Coronary artery (tissue), 2 donors: ENCODE measurements around the gene PAPPA2.
"Not testable (repeated sequence)": the region's sequence is repeated elsewhere in the genome, so short reads cannot be mapped to it uniquely, and the experiment has no call there.

Experiments
- DNase-seq: peaks from one replicate; pipeline ENCODE4 v3.0.0-alpha.2; 2017; ENCODE audit warnings: low spot score
- H3K27ac ChIP-seq, 2 donors: fragments of 200-600 bp; sonication (generic); one replicate each; pipeline ENCODE4 v1.5.1; 2016 to 2019
- H3K4me3 ChIP-seq: fragments of 200-600 bp; sonication (generic); 2 replicates; pipeline ENCODE4 v1.5.1; 2016; ENCODE audit warnings: mild to moderate bottlenecking, moderate library complexity
- CTCF ChIP-seq: fragments of 200-600 bp; sonication (generic); IDR thresholded peaks from one replicate; pipeline ENCODE4 v1.5.1; 2019; ENCODE audit warnings: antibody characterized with exemption

PAPPA2 gene

DNA sequence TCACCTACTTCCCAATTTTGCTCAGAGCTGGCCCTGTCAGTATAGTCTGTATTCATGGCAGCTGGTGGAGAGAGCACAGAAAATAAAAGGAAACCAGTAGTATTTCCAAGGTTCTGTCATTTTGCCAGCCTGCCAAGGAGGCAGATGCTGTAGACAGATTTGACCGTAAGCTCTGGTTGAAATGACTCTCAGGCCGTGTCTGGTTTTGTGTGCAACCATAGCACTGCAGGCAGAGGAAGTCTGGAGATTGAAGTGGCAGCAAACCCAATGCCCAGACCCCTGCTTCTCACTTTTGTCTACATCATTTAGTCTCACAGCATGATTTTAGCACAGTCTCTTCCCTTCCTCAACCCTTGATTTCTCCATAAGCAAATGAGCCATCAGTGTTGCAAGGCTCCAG lies 291.7 kb downstream of the PAPPA2 start:
- H3K4me3 ChIP-seq = no peak overlapping the region
- no peak overlapping the region for H3K27ac ChIP-seq
- DNase-seq = no peak
- TF ChIP-seq CTCF = no peak

DNA sequence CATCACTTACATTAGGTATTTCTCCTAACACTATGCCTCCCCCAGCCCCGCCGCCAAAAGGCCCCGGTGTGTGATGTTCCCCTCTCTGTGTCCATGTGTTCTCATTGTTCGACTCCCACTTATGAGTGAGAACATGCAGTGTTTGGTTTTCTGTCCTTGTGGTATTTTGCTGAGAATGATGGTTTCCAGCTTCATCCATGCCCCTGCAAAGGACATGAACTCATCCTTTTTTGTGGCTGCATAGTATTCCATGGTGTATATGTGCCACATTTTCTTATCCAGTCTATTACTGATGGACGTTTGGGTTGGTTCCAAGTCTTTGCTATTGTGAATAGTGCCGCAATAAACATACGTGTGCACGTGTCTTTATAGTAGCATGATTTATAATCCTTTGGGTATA lies 293.8 kb downstream of the PAPPA2 start:
- not testable (repeated sequence) for H3K27ac ChIP-seq, DNase-seq, H3K4me3 ChIP-seq

DNA sequence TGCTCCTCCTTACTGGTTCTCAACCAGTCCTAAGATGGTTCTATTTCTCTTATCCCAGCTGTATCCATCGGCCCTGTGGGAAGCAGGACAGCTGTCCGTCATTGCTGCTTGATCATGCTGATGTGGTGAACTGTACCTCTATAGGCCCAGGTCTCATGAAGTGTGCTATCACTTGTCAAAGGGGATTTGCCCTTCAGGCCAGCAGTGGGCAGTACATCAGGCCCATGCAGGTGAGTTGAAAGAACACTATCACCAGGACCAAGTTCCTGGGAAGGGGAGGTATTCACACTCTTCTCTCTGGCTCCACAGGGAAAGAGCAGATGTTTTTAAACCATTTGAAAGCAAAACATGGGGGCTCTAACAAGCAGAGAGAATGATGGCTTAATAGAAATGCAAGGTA lies 302.6 kb downstream of the PAPPA2 start:
- no peak for TF ChIP-seq CTCF
- no peak overlapping the region for H3K27ac ChIP-seq
- no peak overlapping the region for H3K4me3 ChIP-seq
- no peak for DNase-seq

DNA sequence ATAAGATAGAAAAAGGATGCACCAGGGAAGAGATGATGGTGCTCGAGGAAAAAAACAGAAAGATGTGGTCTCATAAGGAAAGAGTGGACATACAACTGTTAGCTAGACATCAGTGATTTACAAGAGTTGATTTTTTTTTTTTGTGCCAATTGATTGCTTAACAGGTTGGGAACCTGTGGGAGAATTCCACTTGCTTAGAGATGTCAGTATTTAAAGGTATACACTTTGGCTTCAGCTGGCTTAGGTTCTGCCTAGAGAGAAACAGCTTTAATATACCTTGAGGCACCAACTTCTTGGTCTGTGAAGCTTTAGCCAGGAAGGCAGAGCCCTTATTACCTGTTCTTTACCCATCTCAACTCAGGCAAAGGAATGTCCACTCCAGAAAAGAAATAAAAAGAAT lies 303.8 kb downstream of the PAPPA2 start:
- H3K4me3 ChIP-seq = no peak overlapping the region
- no peak for DNase-seq
- TF ChIP-seq CTCF = no peak
- H3K27ac ChIP-seq = no peak overlapping the region

DNA sequence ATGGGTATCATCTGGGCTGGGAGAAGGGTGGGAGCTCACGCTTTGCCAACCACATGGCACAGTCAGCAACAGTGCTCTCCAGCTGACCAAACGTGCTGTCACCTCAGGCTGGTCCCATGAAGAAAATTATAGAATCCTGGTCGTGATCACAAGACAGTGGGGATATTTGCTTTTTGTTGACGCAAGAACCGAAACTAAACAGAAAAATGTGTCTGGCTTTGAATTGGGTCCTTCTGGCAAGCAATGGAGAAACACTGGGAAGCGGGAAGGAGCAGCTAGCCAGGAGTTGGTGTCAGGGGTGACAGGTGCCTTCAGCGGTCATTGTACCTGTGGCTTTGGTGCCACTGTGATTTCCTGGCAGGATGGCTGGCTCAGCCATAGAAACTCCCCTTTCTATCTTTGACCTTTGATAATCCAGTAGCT lies 304.8 kb downstream of the PAPPA2 start:
- Histone ChIP-seq H3K4me3 (no peak overlapping the region), H3K27ac (no peak overlapping the region)
- no peak for DNase-seq
- no peak for TF ChIP-seq CTCF

DNA sequence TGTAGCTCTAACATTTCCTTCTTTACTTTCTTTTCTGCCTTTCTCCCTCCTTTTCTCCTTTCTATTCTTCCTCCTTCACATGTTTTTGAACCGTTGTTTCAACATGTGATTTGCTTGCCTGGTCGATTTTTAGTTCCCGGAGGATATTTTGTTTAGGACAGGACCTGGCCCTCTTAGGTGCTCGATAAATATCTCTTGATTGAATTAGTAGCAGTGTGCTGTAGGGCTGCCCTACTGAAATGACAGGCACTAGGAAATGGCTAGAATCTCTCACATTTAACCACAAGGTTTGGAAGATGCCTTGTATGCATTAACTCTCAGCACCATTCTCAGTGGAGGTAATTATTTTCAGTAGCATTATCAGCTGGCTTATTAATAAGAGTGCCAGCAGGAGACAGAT lies 305.6 kb downstream of the PAPPA2 start:
- DNase-seq = no peak
- TF ChIP-seq CTCF = no peak
- Histone ChIP-seq H3K27ac (no peak overlapping the region), H3K4me3 (no peak overlapping the region)

DNA sequence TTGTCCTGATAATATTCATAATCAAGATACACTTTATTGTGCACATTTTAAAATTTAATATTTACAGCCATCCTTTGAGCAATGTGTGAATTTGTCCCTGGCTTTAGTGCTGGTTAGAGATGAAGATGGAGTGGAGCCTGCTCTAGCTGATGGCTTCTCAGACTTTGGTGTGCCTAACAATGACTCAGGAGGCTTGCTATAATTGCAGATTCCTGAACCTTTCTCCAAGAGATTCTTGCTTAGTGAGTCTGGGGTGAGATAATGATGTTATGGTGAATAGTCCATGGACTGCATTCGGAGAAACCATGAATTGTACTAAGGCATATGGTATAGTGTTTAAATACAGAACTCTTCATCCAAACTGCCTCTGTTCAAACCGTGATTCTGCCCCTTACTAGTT lies 307.1 kb downstream of the PAPPA2 start:
- TF ChIP-seq CTCF = no peak
- no peak overlapping the region for H3K4me3 ChIP-seq

GRCh38 chr1:176773038-176773437 lies 310.1 kb downstream of the PAPPA2 start:
- no peak overlapping the region for H3K27ac ChIP-seq
- DNase-seq = no peak
- no peak overlapping the region for H3K4me3 ChIP-seq
- no peak for TF ChIP-seq CTCF

More for the DNA sequence above, 307.1 kb downstream of the PAPPA2 start:
- no peak for DNase-seq
- H3K27ac ChIP-seq = no peak overlapping the region
